Urinary bladder (tissue), 4 donors: ENCODE measurements around the gene NCKIPSD. TPM values are rescaled to one million over a fixed set of nuclear protein-coding genes. Genes with fewer than 3 reads are reported as not detected.

Source experiments
- DNase-seq: peaks from one replicate; pipeline ENCODE4 v3.0.0-alpha.2; 2015; ENCODE audit errors: extremely low spot score
- H3K27ac ChIP-seq: one replicate; pipeline ENCODE4 v1.5.1; 2013; ENCODE audit warnings: low read depth, mild to moderate bottlenecking, moderate library complexity
- H3K36me3 ChIP-seq: one replicate; pipeline ENCODE4 v1.6.1; 2013; ENCODE audit warnings: mild to moderate bottlenecking, moderate library complexity; ENCODE audit not compliant: insufficient read depth
- H3K4me1 ChIP-seq: one replicate; pipeline ENCODE4 v1.6.1; 2013; ENCODE audit warnings: mild to moderate bottlenecking, moderate library complexity; ENCODE audit not compliant: insufficient read depth
- H3K4me3 ChIP-seq: one replicate; pipeline ENCODE4 v1.5.1; 2013; ENCODE audit warnings: low read depth, low read length
- WGBS: extraction: QIAGEN DNeasy Blood & Tissue Kit; methylation state at CpG from one replicate; pipeline ENCODE4 v1.1.7; 2013; 5-methylcytosine and 5-hydroxymethylcytosine counted together
- polyA plus RNA-seq: library from polyadenylated mRNA; stranded (reverse); fragments of 200-250 nt; gene quantifications from one replicate; pipeline ENCODE4 v1.2.3, GENCODE V29; 2013
- total RNA-seq: library from RNA; depleted of rRNA; stranded (reverse); fragments of >200 nt; gene quantifications from one replicate; pipeline ENCODE4 v1.2.3, GENCODE V29; 2014
- donor health status: healthy with polysubstance abuse.
- donor health status: healthy.

NCKIPSD gene
- total and polyA plus RNA-seq, 2 donors, result 8.6 to 18.1 TPM

GRCh38 chr3:48709051-48709461 lies 23.3 kb upstream of the NCKIPSD start:
- H3K4me3 ChIP-seq, result no peak overlapping the region
- H3K27ac ChIP-seq, result no peak overlapping the region
- no peaks in the 10 kb centered on the region for H3K4me1 ChIP-seq
- no peak for DNase-seq
- WGBS, result 79% methylated on average over 7 of the region's 7 CpGs
- H3K36me3 ChIP-seq, result peaks cover 2% of the 10 kb centered on the region

- peaks cover 2% of the 10 kb centered on the region for H3K36me3 ChIP-seq
- H3K27ac ChIP-seq, result no peak overlapping the region
- no peaks in the 10 kb centered on the region for H3K4me1 ChIP-seq
- H3K4me3 ChIP-seq, result no peak overlapping the region
- WGBS, result 67% methylated on average over 2 of the region's 2 CpGs
- DNase-seq, result no peak
These were observed 22.8 kb upstream of the NCKIPSD start for GRCh38 chr3:48708481-48708889.

DNA sequence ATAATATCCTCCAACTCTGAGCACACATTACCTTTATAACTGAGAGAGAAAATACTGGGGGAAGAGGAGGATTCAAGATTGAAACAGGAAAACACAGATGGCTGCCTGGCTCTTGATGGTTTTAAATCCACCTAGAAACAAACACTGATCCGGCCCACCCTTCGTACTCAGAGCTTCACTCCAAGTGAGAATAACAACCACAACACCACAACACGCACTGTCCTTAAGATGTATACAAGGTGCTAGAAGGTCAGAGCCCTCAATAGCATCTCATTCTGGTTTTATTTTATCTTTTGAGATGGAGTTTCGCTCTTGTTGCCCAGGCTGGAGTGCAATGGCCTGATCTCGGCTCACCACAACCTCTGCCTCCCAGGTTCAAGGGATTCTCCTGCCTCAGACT lies 21.4 kb upstream of the NCKIPSD start:
- Histone ChIP-seq H3K4me3 (no peak overlapping the region), H3K4me1 (no peaks in the 10 kb centered on the region), H3K36me3 (peaks cover 2% of the 10 kb centered on the region), H3K27ac (no peak overlapping the region)
- DNase-seq, result no peak
- 73% methylated on average over 5 of the region's 5 CpGs for WGBS

GRCh38 chr3:48702320-48702920 lies 16.7 kb upstream of the NCKIPSD start:
- no peak for DNase-seq

GRCh38 chr3:48700731-48701405 lies 15.2 kb upstream of the NCKIPSD start:
- WGBS, result 92% methylated on average over 11 of the region's 11 CpGs
- Histone ChIP-seq H3K36me3 (peaks cover 4% of the 10 kb centered on the region), H3K4me3 (no peak overlapping the region), H3K27ac (no peak overlapping the region), H3K4me1 (no peaks in the 10 kb centered on the region)
- DNase-seq, result no peak

More at GRCh38 chr3:48702320-48702920, 16.7 kb upstream of the NCKIPSD start:
- no peaks in the 10 kb centered on the region for H3K4me1 ChIP-seq
- H3K27ac ChIP-seq, result no peak overlapping the region
- 90% methylated on average over 6 of the region's 6 CpGs for WGBS
- H3K36me3 ChIP-seq, result peaks cover 4% of the 10 kb centered on the region
- H3K4me3 ChIP-seq, result no peak overlapping the region

DNA sequence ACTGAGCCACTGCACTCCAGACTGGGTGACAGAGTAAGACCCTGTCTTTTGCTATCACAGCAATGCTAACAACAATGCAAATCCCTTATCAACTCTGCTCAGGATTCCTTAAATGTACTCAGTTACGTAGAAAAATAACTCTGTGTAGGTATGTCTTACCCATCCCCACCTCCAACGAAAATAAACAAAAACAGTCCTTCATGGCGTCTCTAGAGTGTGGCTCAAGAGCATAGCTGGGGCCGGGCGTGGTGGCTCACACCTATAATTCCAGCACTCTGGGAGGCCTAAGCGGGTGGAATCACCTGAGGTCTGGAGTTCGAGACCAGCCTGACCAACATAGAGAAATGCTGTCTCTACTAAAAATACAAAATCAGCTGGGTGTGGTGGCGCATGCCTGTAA lies 13.2 kb upstream of the NCKIPSD start:
- H3K36me3 ChIP-seq, result peaks cover 2% of the 10 kb centered on the region
- no peak overlapping the region for H3K4me3 ChIP-seq
- no peaks in the 10 kb centered on the region for H3K4me1 ChIP-seq
- no peak for DNase-seq
- 97% methylated on average over 8 of the region's 8 CpGs for WGBS
- H3K27ac ChIP-seq, result no peak overlapping the region

DNA sequence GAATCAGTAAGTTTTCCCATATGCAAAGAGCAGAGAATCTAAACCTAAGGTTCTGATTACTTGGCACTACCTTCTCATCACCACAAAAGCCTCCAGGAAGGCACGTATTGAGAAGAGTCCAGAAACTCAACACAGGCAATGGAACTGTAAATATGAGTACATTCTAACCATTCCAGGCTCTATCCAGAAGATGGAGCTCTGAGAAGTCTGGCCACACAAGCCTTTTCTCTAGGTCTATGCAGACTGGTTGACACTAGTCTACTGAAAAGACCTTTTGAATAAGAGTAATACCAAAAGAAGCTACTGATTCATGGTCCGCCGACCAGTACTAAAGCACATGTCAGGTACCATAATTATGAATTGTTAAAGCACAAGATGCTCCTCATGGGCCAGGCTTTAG lies 12.2 kb upstream of the NCKIPSD start:
- Histone ChIP-seq H3K4me1 (peaks cover 1% of the 10 kb centered on the region), H3K27ac (no peak overlapping the region), H3K36me3 (peaks cover 2% of the 10 kb centered on the region), H3K4me3 (no peak overlapping the region)
- 88% methylated on average over 3 of the region's 3 CpGs for WGBS
- DNase-seq, result no peak

DNA sequence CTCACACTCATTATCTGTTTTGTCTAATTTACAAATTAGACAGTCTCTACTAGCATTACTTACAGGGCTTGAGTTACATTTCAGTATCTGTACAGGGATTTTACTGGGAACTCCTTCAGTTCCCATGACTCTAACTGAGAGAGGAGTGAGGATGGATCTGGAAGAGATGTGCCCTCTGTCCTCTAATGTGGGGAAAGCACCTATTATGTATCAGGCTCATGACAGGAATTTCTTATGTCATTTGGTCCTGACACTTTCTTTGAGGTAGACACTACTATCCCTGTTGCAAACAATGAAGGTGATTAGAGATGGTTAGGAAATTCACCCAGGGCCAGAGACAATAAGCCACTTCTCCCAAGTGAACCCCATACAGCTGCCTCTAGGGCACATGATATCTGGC lies 10.9 kb upstream of the NCKIPSD start:
- Histone ChIP-seq H3K27ac (no peak overlapping the region), H3K4me1 (peaks cover 1% of the 10 kb centered on the region)

DNA sequence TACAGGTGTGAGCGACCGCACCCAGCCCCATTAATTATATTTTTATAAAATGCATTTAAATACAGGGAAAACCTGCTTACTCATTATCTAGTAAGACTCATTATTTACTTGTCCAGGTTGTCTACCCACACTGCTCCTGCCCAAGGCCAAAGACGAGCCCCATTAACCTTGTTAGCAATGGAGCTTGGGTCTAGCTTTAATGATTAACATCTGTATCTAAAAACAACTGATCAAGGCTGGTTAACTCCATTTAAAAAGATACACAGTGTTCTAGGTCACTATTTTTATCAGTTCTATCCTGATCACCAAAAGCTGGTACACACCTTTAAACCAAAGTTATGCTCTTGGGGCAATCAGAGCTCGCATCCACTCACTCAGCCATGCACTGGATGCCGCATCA lies 10.4 kb upstream of the NCKIPSD start:
- peaks cover 4% of the 10 kb centered on the region for H3K36me3 ChIP-seq
- DNase-seq, result no peak

More for the DNA sequence above, 10.9 kb upstream of the NCKIPSD start:
- Histone ChIP-seq H3K36me3 (peaks cover 4% of the 10 kb centered on the region), H3K4me3 (no peak overlapping the region)
- DNase-seq, result no peak

GRCh38 chr3:48695393-48695753 lies 9.7 kb upstream of the NCKIPSD start:
- peak overlapping the region; percentile 76 for H3K27ac ChIP-seq
- H3K36me3 ChIP-seq, result peaks cover 4% of the 10 kb centered on the region
- peaks cover 1% of the 10 kb centered on the region for H3K4me1 ChIP-seq
- H3K4me3 ChIP-seq, result peak overlapping the region; percentile 45
- 50% methylated on average over 9 of the region's 9 CpGs for WGBS
- no peak for DNase-seq

More for the DNA sequence above, 10.4 kb upstream of the NCKIPSD start:
- Histone ChIP-seq H3K4me1 (peaks cover 1% of the 10 kb centered on the region), H3K4me3 (no peak overlapping the region), H3K27ac (no peak overlapping the region)
- WGBS, result 96% methylated on average over 5 of the region's 5 CpGs

GRCh38 chr3:48694610-48695392 lies 9.1 kb upstream of the NCKIPSD start:
- peaks cover 4% of the 10 kb centered on the region for H3K36me3 ChIP-seq
- H3K4me3 ChIP-seq, result peak overlapping the region; percentile 45
- DNase-seq, result no peak
- peaks cover 1% of the 10 kb centered on the region for H3K4me1 ChIP-seq
- 49% methylated on average over 23 of the region's 23 CpGs for WGBS
- peak overlapping the region; percentile 76 for H3K27ac ChIP-seq

- peak overlapping the region; percentile 81 for H3K27ac ChIP-seq
- H3K4me1 ChIP-seq, result peaks cover 1% of the 10 kb centered on the region
- no peak for DNase-seq
- WGBS, result 83% methylated on average over 8 of the region's 8 CpGs
- peaks cover 3% of the 10 kb centered on the region for H3K36me3 ChIP-seq
- peak overlapping the region; percentile 45 for H3K4me3 ChIP-seq
These were observed 8.1 kb upstream of the NCKIPSD start for GRCh38 chr3:48693826-48694225.

GRCh38 chr3:48692551-48692950 lies 6.8 kb upstream of the NCKIPSD start:
- Histone ChIP-seq H3K4me3 (no peak overlapping the region), H3K4me1 (peaks cover 1% of the 10 kb centered on the region), H3K36me3 (peaks cover 5% of the 10 kb centered on the region), H3K27ac (no peak overlapping the region)
- no peak for DNase-seq
